ENCODE results near the gene SLC31A1. TPM values are rescaled to one million over a fixed set of nuclear protein-coding genes. Genes with fewer than 3 reads are reported as not detected.

The SLC31A1 gene
- total RNA-seq, 1 experiment from 2014 or later: 27.2 TPM

- intact Hi-C loops (cut with micrococcal nuclease; ENCODE audit: unreplicated experiment): no loop called here
- ChIA-PET POLR2A (ENCODE audit: unreplicated experiment) (interaction anchor here (0.6 kb wide), 2 partner anchors 9 to 46 kb away, joined by 10 to 15 read pairs; no protein-coding TSS in a partner anchor), CTCF (interaction anchor here (0.5 to 0.6 kb wide), 2 partner anchors 112 to 146 kb away, joined by 3 read pairs; partner anchors contain the start of gene SLC31A2)
- no peaks in the 10 kb centered on the region for H4K20me1 ChIP-seq (ENCODE audit: insufficient read depth)
- no peak for TF ChIP-seq CTCF (conservative IDR thresholded peaks at IDR 0.05)
- TF ChIP-seq EZH2 (IDR thresholded peaks at IDR 0.05; ENCODE audit: low read depth): no peak
- H3K9me3 ChIP-seq (ENCODE audit: insufficient read depth, low read depth): no peaks in the 10 kb centered on the region
- no peak overlapping the region for H3K4me2 ChIP-seq
- no peak overlapping the region for H2AFZ ChIP-seq
- no peak overlapping the region for H3K27ac ChIP-seq
- no peaks in the 10 kb centered on the region for H3K9me2 ChIP-seq (ENCODE audit: insufficient read depth)
- peaks cover 7% of the 10 kb centered on the region; the same call in 1 of the 2 replicates for H3K36me3 ChIP-seq (ENCODE audit: low read depth)
- no peaks in the 10 kb centered on the region for H3K4me1 ChIP-seq (replicated peaks; ENCODE audit: insufficient read depth)
- peaks cover 13% of the 10 kb centered on the region; the same call in 1 of the 2 replicates for H3F3A ChIP-seq (ENCODE audit: insufficient read depth, low read depth)
- DNase-seq: no peak
- BruUV-seq (replicated peaks): no TSS peak
- H3K4me3 ChIP-seq: no peak overlapping the region
- no peaks in the 10 kb centered on the region for H3K27me3 ChIP-seq (ENCODE audit: insufficient read depth, low read depth)
- H3K79me2 ChIP-seq (ENCODE audit: low read depth): no peaks in the 10 kb centered on the region
Observed at GRCh38 chr9:113296796-113297558, 75.6 kb downstream of the SLC31A1 start.

- Histone ChIP-seq H3F3A (ENCODE audit: insufficient read depth, low read depth) (peaks cover 6% of the 10 kb centered on the region; the same call in 1 of the 2 replicates), H3K79me2 (ENCODE audit: low read depth) (no peaks in the 10 kb centered on the region), H3K36me3 (ENCODE audit: low read depth) (no peaks in the 10 kb centered on the region), H3K27me3 (ENCODE audit: insufficient read depth, low read depth) (no peaks in the 10 kb centered on the region), H3K9me3 (ENCODE audit: insufficient read depth, low read depth) (no peaks in the 10 kb centered on the region), H4K20me1 (ENCODE audit: insufficient read depth) (no peaks in the 10 kb centered on the region), H3K4me2 (no peak overlapping the region), H3K4me1 (replicated peaks; ENCODE audit: insufficient read depth) (no peaks in the 10 kb centered on the region), H3K9me2 (ENCODE audit: insufficient read depth) (no peaks in the 10 kb centered on the region), H3K4me3 (no peak overlapping the region), H3K27ac (no peak overlapping the region), H2AFZ (no peak overlapping the region)
- POLR2A ChIA-PET (ENCODE audit: unreplicated experiment): no interaction called here
- intact Hi-C loops (cut with micrococcal nuclease; ENCODE audit: unreplicated experiment): no loop called here
- TF ChIP-seq CTCF (conservative IDR thresholded peaks at IDR 0.05) (no peak), EZH2 (IDR thresholded peaks at IDR 0.05; ENCODE audit: low read depth) (no peak)
- CTCF ChIA-PET: interaction anchor here (0.7 kb wide), 1 partner anchor 161 kb away, joined by 7 read pairs; no protein-coding TSS in a partner anchor
- DNase-seq: no peak
- no TSS peak for BruUV-seq (replicated peaks)
Observed at GRCh38 chr9:113298311-113298710, 77.0 kb downstream of the SLC31A1 start.

GRCh38 chr9:113298924-113299770 lies 77.8 kb downstream of the SLC31A1 start:
- no peaks in the 10 kb centered on the region for H3K79me2 ChIP-seq (ENCODE audit: low read depth)
- DNase-seq: no peak
- H3K4me1 ChIP-seq (replicated peaks; ENCODE audit: insufficient read depth): no peaks in the 10 kb centered on the region
- no peak overlapping the region for H3K4me3 ChIP-seq
- peaks cover 6% of the 10 kb centered on the region; the same call in 1 of the 2 replicates for H3F3A ChIP-seq (ENCODE audit: insufficient read depth, low read depth)
- intact Hi-C loops (cut with micrococcal nuclease; ENCODE audit: unreplicated experiment): no loop called here
- H3K9me3 ChIP-seq (ENCODE audit: insufficient read depth, low read depth): no peaks in the 10 kb centered on the region
- no peaks in the 10 kb centered on the region for H4K20me1 ChIP-seq (ENCODE audit: insufficient read depth)
- no peak overlapping the region for H3K4me2 ChIP-seq
- no peaks in the 10 kb centered on the region for H3K36me3 ChIP-seq (ENCODE audit: low read depth)
- no TSS peak for BruUV-seq (replicated peaks)
- no peak overlapping the region for H2AFZ ChIP-seq
- TF ChIP-seq EZH2 (IDR thresholded peaks at IDR 0.05; ENCODE audit: low read depth) (no peak), CTCF (conservative IDR thresholded peaks at IDR 0.05) (no peak)
- CTCF ChIA-PET: interaction anchor here (0.7 kb wide), 1 partner anchor 162 kb away, joined by 7 read pairs; no protein-coding TSS in a partner anchor
- no peaks in the 10 kb centered on the region for H3K9me2 ChIP-seq (ENCODE audit: insufficient read depth)
- H3K27me3 ChIP-seq (ENCODE audit: insufficient read depth, low read depth): no peaks in the 10 kb centered on the region
- POLR2A ChIA-PET (ENCODE audit: unreplicated experiment): no interaction called here
- no peak overlapping the region for H3K27ac ChIP-seq

Data from PC-9 (cell line).